ENCODE measurements around the gene GALK2. TPM values are rescaled to one million over a fixed set of nuclear protein-coding genes. Genes with fewer than 3 reads are reported as not detected.
"Not testable (repeated sequence)": the region's sequence is repeated elsewhere in the genome, so short reads cannot be mapped to it uniquely, and the experiment has no call there.

The GALK2 gene
- total RNA-seq, 1 donor from 2014 or later: 27.9 TPM

- DNase-seq (ENCODE audit: low spot score): no peak
- intact Hi-C loops (cut with DNase I): no loop called here
Observed at GRCh38 chr15:49200347-49200746, 30.3 kb downstream of the GALK2 start.

DNA sequence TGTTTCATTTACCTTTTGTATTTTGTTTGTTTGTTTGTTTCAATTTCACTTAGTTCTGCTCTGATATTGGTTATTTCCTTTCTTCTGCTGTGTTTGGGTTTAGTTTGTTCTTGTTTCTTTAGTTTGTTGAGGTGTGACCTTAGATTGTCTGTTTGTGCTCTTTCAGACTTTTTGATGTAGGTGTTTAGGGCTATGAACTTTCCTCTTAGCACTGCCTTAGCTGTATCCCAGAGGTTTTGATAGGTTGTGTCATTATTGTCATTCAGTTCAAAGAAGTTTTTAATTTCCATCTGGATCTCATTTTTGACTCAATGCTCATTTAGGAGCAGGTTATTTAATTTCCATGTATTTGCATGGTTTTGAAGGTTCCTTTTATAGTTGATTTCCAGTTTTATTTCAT lies 38.1 kb downstream of the GALK2 start:
- DNase-seq (ENCODE audit: low spot score); intact Hi-C loops (cut with DNase I): not testable (repeated sequence)

DNA sequence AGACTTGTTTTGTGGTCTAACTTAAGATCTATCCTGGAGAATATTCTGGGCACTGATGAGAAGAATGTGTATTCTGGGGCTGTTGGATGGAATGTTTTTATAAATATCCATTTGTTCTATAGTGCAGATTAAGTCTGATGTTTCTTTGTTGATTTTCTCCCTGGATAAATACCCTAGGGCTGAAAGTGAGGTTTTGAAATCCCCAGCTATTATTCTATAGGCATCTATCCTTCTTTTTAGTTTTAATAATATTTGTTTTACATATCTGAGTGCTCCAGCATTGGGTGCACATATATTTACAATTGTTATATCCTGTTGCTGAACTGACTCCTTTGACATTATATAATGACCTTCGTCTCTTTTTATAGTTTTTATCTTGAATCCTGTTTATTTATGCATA lies 42.9 kb downstream of the GALK2 start:
- intact Hi-C loops (cut with DNase I): no loop called here
- no peak for DNase-seq (ENCODE audit: low spot score)

GRCh38 chr15:49215768-49216739 lies 46.0 kb downstream of the GALK2 start:
- intact Hi-C loops (cut with DNase I): no loop called here
- DNase-seq (ENCODE audit: low spot score): no peak

DNA sequence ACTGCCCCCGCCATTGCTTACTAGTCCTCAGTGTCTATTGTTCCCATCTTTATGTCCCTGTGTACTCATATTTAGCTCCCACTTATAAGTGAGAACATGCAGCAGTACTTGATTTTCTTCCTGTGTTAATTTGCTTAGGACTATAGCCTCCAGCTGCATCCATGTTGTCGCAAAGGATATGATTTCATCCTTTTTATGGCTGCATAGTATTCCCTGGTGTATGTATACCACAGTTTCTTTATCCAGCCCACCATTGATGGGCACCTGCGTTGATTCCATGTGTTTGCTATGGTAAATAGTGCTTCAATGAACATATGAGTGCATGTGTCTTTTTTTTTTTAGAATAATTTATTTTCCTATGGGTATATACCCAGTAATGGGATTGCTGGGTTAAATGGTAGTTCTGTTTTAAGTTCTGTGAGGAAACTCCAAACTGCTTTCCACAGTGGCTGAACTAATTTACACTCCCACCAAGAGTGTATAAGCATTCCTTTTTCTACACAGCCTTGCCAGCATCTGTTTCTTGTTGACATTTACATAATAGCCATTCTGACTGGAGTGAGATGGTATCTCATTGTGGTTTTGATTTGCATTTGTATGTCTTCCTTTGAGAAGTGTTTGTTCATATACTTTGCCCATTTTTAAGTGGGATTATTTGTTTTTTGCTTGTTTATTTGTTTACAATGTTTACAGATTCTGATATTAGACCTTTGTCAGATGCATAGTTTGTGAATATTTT lies 53.7 kb downstream of the GALK2 start:
- intact Hi-C loops (cut with DNase I): no loop called here
- DNase-seq (ENCODE audit: low spot score): no peak

DNA sequence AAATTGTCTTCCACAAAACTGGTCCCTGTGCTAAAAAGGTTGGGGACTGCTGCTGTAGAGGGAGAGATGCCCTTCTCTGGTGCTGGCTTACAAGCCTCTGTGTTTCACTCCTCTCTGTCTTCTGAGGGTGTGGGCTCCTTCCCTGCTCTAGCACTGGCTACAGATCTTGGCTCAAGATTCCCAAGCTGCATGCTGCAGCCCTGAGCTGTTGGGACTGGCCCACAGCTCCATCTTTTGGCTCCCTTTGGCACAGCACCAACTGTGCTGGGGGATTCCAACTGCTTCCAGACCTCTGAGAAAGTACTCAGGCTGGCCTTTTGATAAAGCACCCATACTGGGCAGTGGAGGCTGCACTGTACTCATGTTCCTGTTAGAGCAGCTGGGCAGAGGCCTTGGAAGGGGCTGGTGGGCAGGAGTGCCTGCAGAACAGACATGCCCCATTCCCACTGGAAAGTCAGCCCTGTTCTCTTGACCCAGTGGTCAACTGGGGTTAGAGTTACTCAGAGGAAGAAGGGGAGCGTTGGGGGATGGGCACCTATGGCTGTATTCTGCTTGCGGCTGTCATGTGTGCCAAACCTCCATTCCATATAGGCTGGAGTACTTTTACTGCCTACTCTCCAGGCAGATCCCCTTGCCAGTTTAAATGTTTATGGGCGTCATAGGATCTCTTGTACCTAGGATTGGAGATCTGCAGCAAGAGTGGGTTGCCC lies 55.7 kb downstream of the GALK2 start:
- no peak for DNase-seq (ENCODE audit: low spot score)
- intact Hi-C loops (cut with DNase I): no loop called here

DNA sequence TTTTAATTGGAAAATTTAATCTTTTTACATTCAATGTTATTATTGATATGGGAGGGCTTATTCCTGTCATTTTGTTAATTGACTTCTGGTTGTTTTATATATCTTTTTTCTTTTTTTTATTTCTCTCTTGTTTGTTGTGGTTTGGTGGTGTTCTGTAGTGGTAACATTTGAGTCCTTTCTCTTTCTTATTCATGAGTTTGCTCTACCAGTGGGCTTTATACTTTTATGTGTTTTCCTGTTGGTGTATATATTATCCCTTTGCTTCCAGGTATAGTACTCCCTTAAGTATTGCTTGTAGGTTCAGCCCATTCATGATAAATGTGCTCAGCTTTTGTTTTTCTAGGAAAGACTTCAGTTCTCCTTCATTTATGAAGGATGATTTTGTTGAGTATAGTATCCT lies 57.6 kb downstream of the GALK2 start:
- intact Hi-C loops (cut with DNase I): no loop called here

GRCh38 chr15:49229922-49230321 lies 59.9 kb downstream of the GALK2 start:
- DNase-seq (ENCODE audit: low spot score): no peak
- intact Hi-C loops (cut with DNase I): loop anchor here (10.0 kb wide), 1 partner anchor 915 kb away; no protein-coding TSS in a partner anchor

More for the DNA sequence above, 57.6 kb downstream of the GALK2 start:
- no peak for DNase-seq (ENCODE audit: low spot score)

- intact Hi-C loops (cut with DNase I): loop anchor here (10.0 kb wide), 1 partner anchor 912 kb away; no protein-coding TSS in a partner anchor
- DNase-seq (ENCODE audit: low spot score): no peak
Observed at GRCh38 chr15:49232236-49232806, 62.3 kb downstream of the GALK2 start.

GRCh38 chr15:49235446-49236124 lies 65.5 kb downstream of the GALK2 start:
- intact Hi-C loops (cut with DNase I): loop anchor here (2.0 to 10.0 kb wide), 3 partner anchors 185 to 909 kb away; no protein-coding TSS in a partner anchor

DNA sequence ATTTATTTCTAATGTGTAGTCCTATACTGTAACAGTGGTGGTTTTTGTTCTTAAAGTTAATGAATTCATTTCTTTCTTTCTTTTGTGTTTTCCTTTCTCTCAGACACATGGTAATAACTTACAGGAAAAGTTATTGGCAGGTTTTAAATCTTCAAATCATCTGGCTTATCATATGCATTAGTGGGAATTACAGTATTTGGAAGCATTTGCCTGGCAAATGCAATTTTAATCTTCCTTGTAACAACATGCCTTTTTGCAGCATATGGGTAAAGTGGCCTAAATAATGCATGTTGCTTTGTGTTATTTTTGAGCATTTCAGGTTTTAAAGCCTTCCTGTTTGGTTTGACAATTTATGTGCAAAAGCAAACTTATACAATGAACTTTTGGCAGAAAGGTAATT lies 66.8 kb downstream of the GALK2 start:
- intact Hi-C loops (cut with DNase I): loop anchor here (2.0 to 10.0 kb wide), 3 partner anchors 184 to 908 kb away; no protein-coding TSS in a partner anchor
- DNase-seq (ENCODE audit: low spot score): no peak

More at GRCh38 chr15:49235446-49236124, 65.5 kb downstream of the GALK2 start:
- no peak for DNase-seq (ENCODE audit: low spot score)

- DNase-seq (ENCODE audit: low spot score): no peak
- intact Hi-C loops (cut with DNase I): loop anchor here (5.0 to 10.0 kb wide), 2 partner anchors 764 to 906 kb away; no protein-coding TSS in a partner anchor
Observed at GRCh38 chr15:49238342-49238741, 68.3 kb downstream of the GALK2 start.

GRCh38 chr15:49239105-49239504 lies 69.1 kb downstream of the GALK2 start:
- DNase-seq (ENCODE audit: low spot score): no peak
- intact Hi-C loops (cut with DNase I): loop anchor here (5.0 to 10.0 kb wide), 2 partner anchors 763 to 906 kb away; no protein-coding TSS in a partner anchor

GRCh38 chr15:49242820-49243219 lies 72.8 kb downstream of the GALK2 start:
- intact Hi-C loops (cut with DNase I): loop anchor here (5.0 kb wide), 1 partner anchor 379 kb away; the partner anchor contains the start of genes DTWD1 and FAM227B
- no peak for DNase-seq (ENCODE audit: low spot score)

DNA sequence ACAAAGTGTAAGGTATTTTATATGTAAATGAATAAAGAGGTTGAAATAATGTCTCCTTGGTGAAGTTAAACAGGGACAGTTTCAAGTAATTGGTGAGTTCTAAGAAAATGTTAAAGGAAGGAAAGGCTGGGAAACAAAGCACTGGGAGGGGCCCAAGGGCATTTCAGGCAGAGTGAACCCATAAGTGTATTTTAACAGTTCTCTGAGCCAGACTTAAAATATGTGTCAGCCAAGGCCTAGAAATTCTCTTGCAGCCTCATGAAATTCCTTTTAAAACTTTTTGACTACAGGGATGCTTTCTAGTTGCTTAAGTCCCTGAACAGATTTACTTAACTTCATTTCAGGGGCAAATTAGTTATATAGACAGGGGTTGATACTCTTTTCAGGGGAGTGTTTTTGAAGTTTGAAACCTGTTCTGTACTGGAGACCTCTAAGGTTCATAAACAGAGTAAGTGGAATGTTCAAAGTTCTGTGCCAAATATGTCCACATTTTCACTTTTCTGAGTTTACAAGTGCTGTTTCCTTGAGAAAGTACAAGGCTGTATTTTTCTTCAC lies 77.6 kb downstream of the GALK2 start:
- DNase-seq (ENCODE audit: low spot score): no peak
- intact Hi-C loops (cut with DNase I): no loop called here

- intact Hi-C loops (cut with DNase I): no loop called here
- no peak for DNase-seq (ENCODE audit: low spot score)
Observed at GRCh38 chr15:49248291-49248690, 78.2 kb downstream of the GALK2 start.

GRCh38 chr15:49255966-49256759 lies 86.1 kb downstream of the GALK2 start:
- intact Hi-C loops (cut with DNase I): no loop called here
- no peak for DNase-seq (ENCODE audit: low spot score)
